ENCODE data around the gene ZC3H4. TPM values are rescaled to one million over a fixed set of nuclear protein-coding genes. Genes with fewer than 3 reads are reported as not detected.
"Not testable (repeated sequence)": the region's sequence is repeated elsewhere in the genome, so short reads cannot be mapped to it uniquely, and the experiment has no call there.

ZC3H4 gene
- total and polyA plus RNA-seq, 2 donors (not counting 3 experiments of a cell fraction or from before 2014, with no cell fraction given) = 6.2 to 63.9 TPM

GRCh38 chr19:47081095-47081494 lies 32.5 kb downstream of the ZC3H4 start:
- FAIRE-seq = no peak
- H3K9me1 ChIP-seq (replicated peaks; ENCODE audit: control insufficient read depth, extremely low read depth, insufficient read depth, low read length) = no peaks in the 10 kb centered on the region
- BruUV-seq (replicated peaks) = no TSS peak

GRCh38 chr19:47078351-47078750 lies 35.2 kb downstream of the ZC3H4 start:
- CTCF ChIA-PET = interaction anchor here (1.5 to 5.3 kb wide), 12 partner anchors 10 to 166 kb away, joined by 3 to 110 read pairs (median 20); partner anchors contain the start of genes SAE1 and ZC3H4

More at GRCh38 chr19:47081095-47081494, 32.5 kb downstream of the ZC3H4 start:
- Histone ChIP-seq H3K4me3 (replicated peaks in 1 of 3; ENCODE audit: insufficient read depth in 1 of 3, low read depth in 1 of 3, low read length in 3 of 3) (no peak overlapping the region), H3K27me3 (ENCODE audit: control insufficient read depth in 2 of 2, insufficient read depth in 2 of 2, low read length in 2 of 2) (no peaks in the 10 kb centered on the region), H2AFZ (ENCODE audit: low read depth, low read length) (no peak overlapping the region), H3K79me2 (ENCODE audit: control insufficient read depth, insufficient read depth, low read length) (peaks cover 1% of the 10 kb centered on the region), H3K4me1 (ENCODE audit: control insufficient read depth, extremely low read depth, insufficient read depth, low read length) (no peaks in the 10 kb centered on the region), H3K27ac (ENCODE audit: insufficient read depth, low read depth, low read length) (no peak overlapping the region), H3K36me3 (ENCODE audit: control insufficient read depth in 2 of 2, extremely low read depth in 1 of 2, insufficient read depth in 2 of 2, low read length in 2 of 2) (peaks cover 18 to 49% of the 10 kb centered on the region in 2 experiments), H3K9ac (replicated peaks; ENCODE audit: extremely low read depth, insufficient read depth, low read length) (no peak overlapping the region), H4K20me1 (replicated peaks; ENCODE audit: control insufficient read depth, extremely low read depth, insufficient read depth, low read length) (no peaks in the 10 kb centered on the region), H3K4me2 (ENCODE audit: insufficient read depth, low read length) (no peak overlapping the region), H3K9me3 (replicated peaks; ENCODE audit: control insufficient read depth, insufficient read depth, low read length) (no peaks in the 10 kb centered on the region)
- DNase-seq (ENCODE audit: low read depth, low spot score) = no peak
- ChIA-PET CTCF (interaction anchor here (1.3 to 5.3 kb wide), 7 partner anchors 15 to 163 kb away, joined by 3 to 110 read pairs (median 5); no protein-coding TSS in a partner anchor), POLR2A (interaction anchor here (1.4 kb wide), 1 partner anchor 32 kb away, joined by 5 read pairs; the partner anchor contains the start of gene ZC3H4)
- intact Hi-C loops (cut with micrococcal nuclease) (no loop called here), dilution Hi-C loops (cut with MboI; ENCODE audit: extremely low pct_ligation_motif_present, low sequenced_read_pairs) (no loop called here)
- TF ChIP-seq POLR2A (IDR thresholded peaks at IDR 0.05; ENCODE audit: low read depth, low read length) = no peak
- no peak for TF ChIP-seq GATA2 (IDR thresholded peaks at IDR 0.05; ENCODE audit: insufficient read depth, insufficient read length, low read depth, low read length)
- TF ChIP-seq CTCF (IDR thresholded peaks at IDR 0.05; ENCODE audit: extremely low read depth in 1 of 2, insufficient read depth in 1 of 2, low read depth in 1 of 2, low read length in 2 of 2) = no peak
- TF ChIP-seq JUN (IDR thresholded peaks at IDR 0.05; ENCODE audit: borderline replicate concordance, insufficient read depth, insufficient read length, low read depth) = no peak
- TF ChIP-seq MYC (IDR thresholded peaks at IDR 0.05; ENCODE audit: low read depth, low read length) = no peak
- no peak for TF ChIP-seq POLR2AphosphoS5 (IDR thresholded peaks at IDR 0.05; ENCODE audit: insufficient read depth, low read depth, low read length)
- no peak for TF ChIP-seq FOS (IDR thresholded peaks at IDR 0.05; ENCODE audit: borderline replicate concordance, insufficient read depth, low read length)
- no peak for TF ChIP-seq EZH2 (IDR thresholded peaks at IDR 0.05; ENCODE audit: borderline replicate concordance, low read depth, low read length, severe bottlenecking)
- TF ChIP-seq MAX (IDR thresholded peaks at IDR 0.05; ENCODE audit: insufficient read depth, insufficient read length) = no peak

More at GRCh38 chr19:47078351-47078750, 35.2 kb downstream of the ZC3H4 start:
- H3K27me3 ChIP-seq (ENCODE audit: control insufficient read depth in 2 of 2, insufficient read depth in 2 of 2, low read length in 2 of 2); H3K9me1 ChIP-seq (replicated peaks; ENCODE audit: control insufficient read depth, extremely low read depth, insufficient read depth, low read length); H4K20me1 ChIP-seq (replicated peaks; ENCODE audit: control insufficient read depth, extremely low read depth, insufficient read depth, low read length); H3K27ac ChIP-seq (ENCODE audit: insufficient read depth, low read depth, low read length); H3K4me3 ChIP-seq (replicated peaks in 1 of 3; ENCODE audit: insufficient read depth in 1 of 3, low read depth in 1 of 3, low read length in 3 of 3); POLR2A ChIA-PET; H3K4me2 ChIP-seq (ENCODE audit: insufficient read depth, low read length); H3K9me3 ChIP-seq (replicated peaks; ENCODE audit: control insufficient read depth, insufficient read depth, low read length); H3K4me1 ChIP-seq (ENCODE audit: control insufficient read depth, extremely low read depth, insufficient read depth, low read length); H2AFZ ChIP-seq (ENCODE audit: low read depth, low read length); dilution Hi-C loops (cut with MboI; ENCODE audit: extremely low pct_ligation_motif_present, low sequenced_read_pairs); H3K79me2 ChIP-seq (ENCODE audit: control insufficient read depth, insufficient read depth, low read length); FAIRE-seq; H3K9ac ChIP-seq (replicated peaks; ENCODE audit: extremely low read depth, insufficient read depth, low read length); BruUV-seq (replicated peaks); DNase-seq (ENCODE audit: low read depth, low spot score): not testable (repeated sequence)
- peaks cover 12 to 43% of the 10 kb centered on the region in 2 experiments for H3K36me3 ChIP-seq (ENCODE audit: control insufficient read depth in 2 of 2, extremely low read depth in 1 of 2, insufficient read depth in 2 of 2, low read length in 2 of 2)
- intact Hi-C loops (cut with micrococcal nuclease) = loop anchor here (5.0 kb wide), 2 partner anchors 41 to 66 kb away; no protein-coding TSS in a partner anchor
